GM19397 (cell line): ENCODE data around the gene TRIM8.

Experiments used
- ATAC-seq: cut with Tn5 transposase; IDR thresholded peaks from one replicate; pipeline ENCODE4 v1.9.1; 2021; ENCODE audit warnings: mild to moderate bottlenecking, moderate library complexity; ENCODE audit not compliant: unreplicated experiment

TRIM8 gene

GRCh38 chr10:102631525-102632393 is 12.5 kb upstream of the TRIM8 start:
- ATAC-seq: no peak

DNA sequence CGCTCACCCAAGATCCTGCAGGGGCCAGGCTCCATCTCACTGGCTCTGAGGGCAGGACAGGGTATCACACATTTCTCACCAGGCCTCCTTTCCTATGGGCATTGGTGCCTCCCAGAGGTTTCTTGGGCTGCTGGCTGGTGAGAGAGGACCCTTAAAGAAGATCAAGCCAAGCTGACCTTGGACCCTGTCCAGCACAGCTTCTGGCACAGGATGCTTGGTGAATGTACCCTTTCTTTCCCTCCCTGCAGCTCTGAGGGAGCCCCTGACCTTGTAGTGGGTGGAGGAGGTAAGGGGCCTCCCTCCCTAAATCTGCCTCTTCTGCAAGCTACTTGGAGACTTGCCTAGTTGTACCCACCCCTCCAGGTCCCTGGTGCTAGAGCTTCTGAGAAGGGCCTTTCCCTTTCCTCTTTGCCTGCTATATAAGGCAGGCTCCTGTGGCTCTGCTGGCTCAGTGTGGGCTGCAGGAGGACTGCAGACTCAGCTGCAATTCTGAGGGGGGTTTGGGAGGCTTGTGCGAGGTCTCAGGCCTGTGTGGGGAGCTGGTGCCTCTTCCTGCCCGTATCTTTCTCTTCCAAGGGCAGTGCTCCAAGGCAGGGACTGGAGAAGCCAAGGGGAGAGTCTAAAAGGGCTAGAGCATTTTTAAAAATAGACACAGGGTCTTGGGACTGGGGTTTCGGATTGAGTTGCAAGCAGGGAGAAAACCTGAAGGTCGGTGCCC is 11.7 kb upstream of the TRIM8 start:
- ATAC-seq: no peak

DNA sequence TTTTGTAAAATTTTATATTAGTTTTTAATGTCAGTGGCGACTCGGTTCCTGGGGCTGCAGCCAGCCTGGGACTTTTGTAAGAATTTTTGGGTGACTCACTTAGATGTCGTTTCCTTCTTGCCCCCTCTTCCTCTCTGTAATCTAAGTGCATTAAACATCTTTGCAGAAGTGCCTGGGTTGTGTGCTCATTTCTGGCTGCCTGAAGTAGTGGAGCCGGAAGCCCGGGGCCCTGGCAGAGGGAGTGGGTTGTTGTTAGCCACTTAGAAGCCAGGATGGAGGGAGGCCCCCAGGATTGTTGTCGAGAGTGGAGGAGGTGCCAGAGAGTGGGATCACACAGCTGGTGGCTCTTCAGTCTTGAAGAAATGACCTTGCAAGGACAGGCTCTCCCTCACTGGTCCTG is 11.0 kb upstream of the TRIM8 start:
- no peak for ATAC-seq

GRCh38 chr10:102633848-102634247 is 10.4 kb upstream of the TRIM8 start:
- ATAC-seq: no peak

DNA sequence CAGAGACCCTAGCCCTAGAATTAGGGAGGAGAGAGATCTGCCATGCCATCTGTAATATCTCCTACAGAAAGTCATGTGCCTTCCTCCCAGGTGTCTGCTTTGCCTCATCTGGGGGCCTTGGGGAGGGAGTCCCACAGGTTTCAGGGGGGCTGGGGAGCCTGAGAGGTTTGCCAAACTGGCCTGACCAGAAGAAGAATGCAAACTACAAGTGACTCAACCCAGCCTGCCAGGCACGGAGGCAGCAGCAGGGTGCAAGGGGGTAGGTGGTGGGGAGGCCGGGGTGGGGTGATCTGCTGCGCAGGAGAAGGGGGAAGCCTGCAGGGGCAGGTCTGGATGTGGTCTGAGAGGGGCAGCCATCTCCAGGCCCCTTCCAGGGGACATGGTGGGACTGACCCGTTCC is 9.6 kb upstream of the TRIM8 start:
- no peak for ATAC-seq

DNA sequence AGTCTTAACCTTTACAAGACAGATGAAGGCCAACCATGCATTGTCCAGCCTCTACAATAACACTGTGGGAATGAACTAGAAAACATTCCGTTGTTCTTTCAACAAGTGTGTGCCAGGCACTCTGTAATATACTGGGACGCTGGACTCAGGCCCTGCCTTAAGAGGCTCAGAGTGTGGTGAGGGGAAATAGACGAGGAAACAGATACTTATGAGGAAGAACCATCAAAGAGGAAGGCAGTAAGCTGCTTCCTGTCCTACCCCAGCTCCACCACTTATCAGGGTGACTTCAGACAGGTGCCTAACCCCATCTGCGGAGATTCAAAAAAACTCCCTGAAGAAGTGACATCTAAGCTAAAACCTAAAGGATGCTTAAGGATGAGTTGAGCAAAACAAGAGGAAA is 8.9 kb upstream of the TRIM8 start:
- ATAC-seq: no peak

DNA sequence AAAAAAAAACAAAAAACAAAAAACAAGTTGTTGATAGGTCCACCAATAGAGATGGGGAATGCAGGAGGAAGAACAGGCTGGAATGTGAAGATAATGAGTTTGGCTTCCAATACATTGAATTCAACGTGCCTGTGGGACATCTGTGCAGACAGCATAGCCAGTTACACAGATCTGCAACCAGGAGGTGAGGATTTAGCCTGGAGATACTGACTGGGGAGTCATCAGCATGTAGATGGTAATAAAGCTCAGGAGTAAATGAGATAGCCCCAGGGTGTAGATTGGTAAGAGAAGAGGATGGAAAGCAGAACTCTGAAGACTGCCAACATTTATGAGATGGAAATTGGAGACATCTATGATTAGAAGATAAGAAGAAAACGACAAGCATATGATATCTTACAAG is 4.7 kb upstream of the TRIM8 start:
- no peak for ATAC-seq

DNA sequence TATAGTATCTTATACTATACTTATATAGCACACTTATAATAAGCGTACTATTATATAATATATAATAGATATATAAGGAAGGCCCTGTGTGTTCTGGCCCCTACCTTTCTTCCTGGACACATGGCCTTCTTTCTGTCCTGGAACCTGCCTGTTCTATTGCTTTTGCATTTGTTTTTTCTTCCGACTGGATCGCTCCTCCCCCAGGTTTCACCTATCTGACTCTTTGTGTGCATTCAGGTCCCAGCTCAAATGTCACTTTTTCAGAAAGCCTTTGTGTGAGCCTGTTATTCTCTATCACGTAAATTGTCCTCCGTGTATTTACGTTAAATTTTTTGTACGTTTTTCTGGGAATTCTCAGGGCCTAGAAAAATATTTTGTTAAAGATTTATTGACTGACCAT is 2.9 kb upstream of the TRIM8 start:
- no peak for ATAC-seq

DNA sequence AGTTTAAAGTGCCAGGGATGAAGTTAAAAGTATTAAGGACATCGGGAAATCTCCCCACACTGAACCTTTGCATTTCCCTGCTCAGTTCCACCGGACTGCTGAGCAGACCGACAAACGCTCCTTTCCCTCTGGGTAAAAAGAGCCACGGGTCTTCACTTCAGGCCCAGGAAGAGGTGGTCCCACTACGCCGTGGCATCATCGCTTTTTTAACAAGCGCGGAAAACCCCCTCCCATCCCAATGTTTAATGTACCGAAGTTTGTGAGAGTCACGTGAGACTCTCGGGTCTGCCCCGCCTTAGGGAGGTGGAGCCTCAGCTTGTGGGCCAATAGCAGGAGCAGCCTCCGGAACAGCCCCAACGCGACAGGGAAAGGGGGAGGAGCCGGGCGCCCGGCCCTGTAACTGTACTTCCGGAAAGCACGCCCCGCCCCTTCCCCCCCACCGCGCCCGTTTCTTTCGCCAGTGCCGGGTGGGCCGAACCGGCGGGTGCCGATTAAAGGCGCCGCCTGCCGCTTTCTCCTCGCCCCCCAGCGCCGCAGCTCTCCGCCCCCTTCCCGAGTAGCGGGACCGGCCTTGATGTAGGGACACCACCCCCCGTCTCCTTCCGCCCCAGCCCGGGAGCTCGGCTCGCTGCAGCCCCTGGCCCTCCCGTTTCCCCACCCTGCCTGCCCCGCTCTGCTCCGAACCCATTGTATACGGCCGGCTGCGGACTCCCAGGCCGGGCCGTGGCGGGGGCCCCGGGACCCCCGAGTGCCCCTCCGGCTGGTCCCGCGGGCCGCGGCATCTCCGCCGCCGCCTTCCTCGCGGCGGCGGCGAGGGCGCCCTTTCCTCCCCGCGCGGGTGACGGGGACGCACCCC is 2.2 kb upstream of the TRIM8 start:
- peak; percentile 51 for ATAC-seq

DNA sequence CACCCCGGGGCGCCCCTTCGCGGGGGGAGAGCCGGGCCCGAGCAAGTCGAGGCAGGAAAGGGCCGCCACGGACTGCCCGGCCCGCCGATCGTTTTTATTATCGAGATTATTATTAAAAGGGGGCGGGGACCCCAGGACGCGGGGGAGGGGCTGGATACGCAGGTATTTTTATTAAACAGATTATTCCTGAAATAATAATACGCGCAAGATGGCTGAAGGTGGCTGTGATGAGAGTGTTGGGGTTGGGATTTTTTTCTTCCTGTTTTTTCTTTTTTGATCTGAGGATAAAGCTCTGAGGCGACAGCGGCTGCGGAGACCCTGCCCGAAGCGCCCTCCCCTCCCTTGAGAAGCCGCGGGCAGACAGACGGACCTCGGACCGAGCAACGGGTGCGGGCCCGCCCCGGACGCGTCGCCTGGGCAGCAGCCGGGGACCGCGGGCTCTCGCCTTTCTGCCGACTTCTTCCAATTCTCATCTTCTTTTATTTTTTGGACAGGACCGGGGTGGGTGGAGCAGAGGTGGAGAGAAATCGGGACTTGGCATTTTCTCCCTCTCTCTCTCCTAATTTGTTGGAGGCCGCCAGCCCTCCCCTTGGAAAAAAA is 1.4 kb upstream of the TRIM8 start:
- ATAC-seq: peak; percentile 1

GRCh38 chr10:102643336-102644065 is 778 bp upstream of the TRIM8 start:
- ATAC-seq: peak; percentile 1

GRCh38 chr10:102644646-102645387 is 538 bp downstream of the TRIM8 start:
- ATAC-seq: peak; percentile 12

DNA sequence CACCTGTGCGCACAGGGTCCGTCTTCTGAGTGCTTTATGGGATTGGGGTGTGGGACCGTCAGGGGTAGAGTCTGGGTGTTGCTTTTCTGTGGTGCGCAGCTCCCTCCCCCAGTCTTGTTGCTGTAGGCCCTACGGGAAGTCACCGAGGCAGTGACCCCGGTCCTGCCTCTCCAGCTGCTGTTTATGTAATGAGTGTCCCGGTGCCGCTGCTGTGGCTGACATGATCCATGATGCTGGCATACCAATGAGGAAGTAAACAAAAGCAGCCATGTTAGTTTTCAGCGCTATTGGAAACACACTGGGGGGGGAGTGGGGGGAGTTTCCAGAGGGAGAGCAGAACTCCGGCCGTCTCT is 1.1 kb downstream of the TRIM8 start:
- no peak for ATAC-seq

- no peak for ATAC-seq
Observed at GRCh38 chr10:102645741-102646609, 1.7 kb downstream of the TRIM8 start.

- no peak for ATAC-seq
Observed at GRCh38 chr10:102646610-102647442, 2.5 kb downstream of the TRIM8 start.

DNA sequence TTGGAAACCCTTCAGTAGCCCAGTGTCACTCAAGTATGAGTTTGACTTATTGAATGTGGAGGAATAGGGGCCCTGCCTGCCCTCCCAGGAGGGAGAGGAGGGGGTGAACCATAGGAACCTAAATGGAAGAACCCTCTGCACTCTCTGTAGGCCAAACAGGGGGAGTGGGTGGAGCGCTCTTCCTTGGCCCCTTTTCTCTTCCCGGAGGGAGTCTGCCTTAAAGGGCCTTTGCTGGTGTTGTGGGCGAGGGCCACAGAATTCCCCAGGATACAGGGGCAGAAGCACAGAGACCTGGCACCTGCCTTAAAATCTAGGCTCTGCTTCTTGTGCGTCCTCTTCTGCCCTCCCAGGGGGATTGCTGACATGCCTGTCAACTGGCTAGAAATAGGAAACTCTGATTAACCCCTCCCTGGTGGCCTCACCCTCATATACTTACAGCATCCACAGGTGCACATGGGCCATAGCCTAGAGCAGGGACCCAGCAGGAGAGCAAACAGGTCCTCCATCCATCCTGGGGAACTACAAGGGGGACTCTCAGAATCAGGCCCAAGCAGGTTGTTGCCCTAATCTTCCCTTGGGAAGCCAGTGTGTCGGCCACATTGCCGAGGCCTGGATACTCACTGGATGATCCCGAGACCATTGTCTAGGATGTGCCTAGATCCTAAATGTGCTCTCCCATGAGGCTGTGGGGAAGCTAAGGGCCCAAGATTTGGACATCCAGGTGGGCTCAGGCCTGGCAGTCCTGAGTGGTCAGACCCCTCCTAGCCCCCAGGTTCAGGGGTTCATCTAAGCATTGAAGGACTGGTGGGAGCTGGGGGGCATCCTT is 3.4 kb downstream of the TRIM8 start:
- ATAC-seq: no peak

DNA sequence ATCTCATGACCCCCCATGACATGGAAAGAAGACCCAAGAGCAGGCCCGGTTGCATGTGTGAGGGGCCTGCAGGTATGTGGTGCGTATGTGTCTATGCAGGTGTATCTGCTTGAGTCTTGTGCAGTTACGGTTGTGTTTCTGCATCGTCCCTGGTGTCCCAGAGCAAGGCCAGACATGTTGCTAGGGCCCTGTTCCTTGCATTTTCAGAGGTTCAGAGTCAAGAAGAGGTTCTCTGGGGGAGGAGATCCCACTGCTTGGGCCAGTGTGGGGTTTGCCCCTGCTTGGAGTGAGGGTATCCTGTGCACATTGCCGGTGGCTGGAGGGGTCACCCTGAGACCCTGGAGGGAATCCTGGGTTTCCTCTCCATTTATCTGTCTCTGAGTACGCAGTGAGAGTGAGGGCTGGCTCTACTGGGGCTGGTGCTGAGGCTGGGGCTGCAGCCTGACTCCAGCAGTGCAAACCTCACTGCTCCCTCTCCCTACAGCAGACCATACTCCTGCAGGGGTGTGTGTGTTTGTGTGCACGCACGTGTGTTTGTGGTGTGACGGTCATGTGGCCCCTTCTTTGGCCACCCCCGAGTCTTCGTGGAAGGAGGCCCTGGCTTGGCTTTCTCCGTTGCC is 4.1 kb downstream of the TRIM8 start:
- no peak for ATAC-seq
